Common myeloid progenitor, CD34-positive (primary cell): ENCODE results near the gene CLN6.

ENCODE experiments used
- CTCF ChIA-PET: fragments of 350-600 bp; sonication (Branson Sonifier 250); formaldehyde crosslinking; loops from one replicate; lab custom pipeline; 2021; ENCODE audit warnings: antibody characterized with exemption; lab: Charles Lee
- POLR2A ChIA-PET: fragments of 350-600 bp; sonication (Branson Sonifier 250); formaldehyde crosslinking; loops from one replicate; lab custom pipeline; 2021; ENCODE audit warnings: antibody characterized with exemption; lab: Charles Lee
- DNase-seq, 3 donors: peaks; one replicate each; pipeline versions ENCODE4 v3.0.0 to v3.0.0-alpha.2; 2013
- H3K27ac ChIP-seq, 2 experiments: 1 replicate in 1 of 2; 2 replicates in 1 of 2; pipeline ENCODE4 v1.7.0; 2013; ENCODE audit warnings: inconsistent platforms in 2 of 2, low read length in 2 of 2, mild to moderate bottlenecking in 2 of 2, low read depth in 1 of 2, moderate library complexity in 1 of 2; ENCODE audit not compliant: severe bottlenecking in 2 of 2, insufficient read depth in 1 of 2, poor library complexity in 1 of 2
- H3K27me3 ChIP-seq, 5 experiments: replicated peaks in 2 of 5; 1 replicate in 3 of 5; 2 replicates in 2 of 5; pipeline versions ENCODE4 v1.6.1 to v1.7.0; 2013; ENCODE audit warnings: low read length in 4 of 5, mild to moderate bottlenecking in 2 of 5, moderate library complexity in 2 of 5, inconsistent platforms in 1 of 5; ENCODE audit not compliant: insufficient read depth in 5 of 5, control insufficient read depth in 4 of 5
- H3K36me3 ChIP-seq, 4 experiments: 1 replicate in 2 of 4; 2 replicates in 2 of 4; pipeline versions ENCODE4 v1.6.1 to v1.7.0; 2013; ENCODE audit warnings: low read length in 3 of 4, control low read depth in 1 of 4, mild to moderate bottlenecking in 1 of 4; ENCODE audit not compliant: control insufficient read depth in 4 of 4, insufficient read depth in 4 of 4
- H3K4me1 ChIP-seq, 4 experiments: 1 replicate in 3 of 4; 2 replicates in 1 of 4; pipeline versions ENCODE4 v1.6.1 to v1.7.1; 2013; ENCODE audit warnings: low read length in 3 of 4, mild to moderate bottlenecking in 3 of 4, control low read depth in 1 of 4, inconsistent platforms in 1 of 4, moderate library complexity in 1 of 4; ENCODE audit not compliant: control insufficient read depth in 4 of 4, insufficient read depth in 4 of 4; ENCODE audit errors: control extremely low read depth in 1 of 4
- H3K4me3 ChIP-seq, 7 experiments: 1 replicate in 4 of 7; 2 replicates in 3 of 7; pipeline versions ENCODE4 v1.5.1 to v1.7.0; 2013; ENCODE audit warnings: mild to moderate bottlenecking in 7 of 7, low read length in 6 of 7, moderate library complexity in 6 of 7, inconsistent platforms in 2 of 7, low read depth in 2 of 7, control low read depth in 1 of 7; ENCODE audit not compliant: insufficient read depth in 4 of 7, control insufficient read depth in 1 of 7; ENCODE audit errors: extremely low read depth in 1 of 7
- H3K9me3 ChIP-seq, 5 experiments: 1 replicate in 4 of 5; 2 replicates in 1 of 5; pipeline versions ENCODE4 v1.6.1 to v1.7.1; 2013; ENCODE audit warnings: low read length in 4 of 5, mild to moderate bottlenecking in 2 of 5, inconsistent platforms in 1 of 5, low read depth in 1 of 5, moderate library complexity in 1 of 5; ENCODE audit not compliant: control insufficient read depth in 4 of 5, insufficient read depth in 2 of 5; ENCODE audit errors: control extremely low read depth in 1 of 5
- WGBS: methylation state at CpG from one replicate; pipeline ENCODE4 v1.1.5; 2013; ENCODE audit not compliant: insufficient coverage; 5-methylcytosine and 5-hydroxymethylcytosine counted together

Gene CLN6

GRCh38 chr15:68211656-68212320 lies 17.7 kb downstream of the CLN6 start:
- WGBS: 99% methylated on average over 11 of the region's 14 CpGs
- H3K36me3 ChIP-seq: peaks cover 5 to 73% (median 10%) of the 10 kb centered on the region in 4 experiments
- no peak overlapping the region for H3K27ac ChIP-seq
- no peaks in the 10 kb centered on the region for H3K27me3 ChIP-seq
- H3K4me1 ChIP-seq: peaks cover 0 to 37% (median 33%) of the 10 kb centered on the region in 4 experiments
- H3K9me3 ChIP-seq: no peaks in the 10 kb centered on the region
- no peak overlapping the region for H3K4me3 ChIP-seq
- POLR2A ChIA-PET: interaction anchor here (0.5 kb wide), 1 partner anchor 18 kb away, joined by 3 read pairs; no protein-coding TSS in a partner anchor
- no peak for DNase-seq
- CTCF ChIA-PET: interaction anchor here (1.1 to 2.6 kb wide), 7 partner anchors 8 to 71 kb away, joined by 3 to 21 read pairs (median 3); no protein-coding TSS in a partner anchor

- H3K36me3 ChIP-seq: peaks cover 4 to 68% (median 7%) of the 10 kb centered on the region in 4 experiments
- peaks cover 0 to 44% (median 38%) of the 10 kb centered on the region in 4 experiments for H3K4me1 ChIP-seq
- H3K9me3 ChIP-seq: no peaks in the 10 kb centered on the region
- no peaks in the 10 kb centered on the region for H3K27me3 ChIP-seq
- H3K27ac ChIP-seq: no peak overlapping the region
- H3K4me3 ChIP-seq: peak overlapping the region in 1 of 7 experiments; percentile 19
- CTCF ChIA-PET: interaction anchor here (1.1 to 2.6 kb wide), 10 partner anchors 9 to 72 kb away, joined by 3 to 21 read pairs (median 3); no protein-coding TSS in a partner anchor
- DNase-seq: peak in 2 of 3 donors; percentile 67
- WGBS: 73% methylated on average over 16 of the region's 23 CpGs
- POLR2A ChIA-PET: interaction anchor here (0.5 kb wide), 1 partner anchor 17 kb away, joined by 3 read pairs; no protein-coding TSS in a partner anchor
Measured at GRCh38 chr15:68210821-68211655, 18.5 kb downstream of the CLN6 start.

GRCh38 chr15:68210409-68210756 lies 19.1 kb downstream of the CLN6 start:
- Histone ChIP-seq H3K4me1 (peaks cover 0 to 50% (median 44%) of the 10 kb centered on the region in 4 experiments), H3K27ac (no peak overlapping the region), H3K27me3 (no peaks in the 10 kb centered on the region), H3K9me3 (no peaks in the 10 kb centered on the region), H3K36me3 (peaks cover 0 to 64% (median 7%) of the 10 kb centered on the region in 4 experiments), H3K4me3 (peak overlapping the region in 1 of 7 experiments; percentile 19)
- DNase-seq: no peak
- POLR2A ChIA-PET: interaction anchor here (0.6 kb wide), 1 partner anchor 167 kb away, joined by 4 read pairs; no protein-coding TSS in a partner anchor
- CTCF ChIA-PET: interaction anchor here (0.7 to 2.6 kb wide), 8 partner anchors 9 to 425 kb away, joined by 3 to 21 read pairs (median 3); no protein-coding TSS in a partner anchor
- 98% methylated on average over 6 of the region's 9 CpGs for WGBS

- ChIA-PET CTCF (interaction anchor here (0.7 to 2.6 kb wide), 6 partner anchors 10 to 424 kb away, joined by 3 to 21 read pairs (median 4); no protein-coding TSS in a partner anchor), POLR2A (interaction anchor here (0.6 kb wide), 1 partner anchor 167 kb away, joined by 4 read pairs; no protein-coding TSS in a partner anchor)
- Histone ChIP-seq H3K4me3 (no peak overlapping the region), H3K4me1 (peaks cover 2 to 55% (median 49%) of the 10 kb centered on the region in 4 experiments), H3K36me3 (peaks cover 0 to 59% (median 7%) of the 10 kb centered on the region in 4 experiments), H3K27ac (no peak overlapping the region), H3K9me3 (no peaks in the 10 kb centered on the region), H3K27me3 (no peaks in the 10 kb centered on the region)
- peak in 2 of 3 donors; percentile 53 to 65 for DNase-seq
- WGBS: 53% methylated on average over 9 of the region's 13 CpGs
Measured at GRCh38 chr15:68209735-68210408, 19.7 kb downstream of the CLN6 start.

- Histone ChIP-seq H3K36me3 (peaks cover 0 to 54% (median 5%) of the 10 kb centered on the region in 4 experiments), H3K9me3 (no peaks in the 10 kb centered on the region), H3K4me3 (no peak overlapping the region), H3K27ac (no peak overlapping the region), H3K27me3 (no peaks in the 10 kb centered on the region), H3K4me1 (peaks cover 5 to 61% (median 55%) of the 10 kb centered on the region in 4 experiments)
- no peak for DNase-seq
- CTCF ChIA-PET: interaction anchor here (0.9 to 2.1 kb wide), 2 partner anchors 14 to 15 kb away, joined by 5 to 15 read pairs; no protein-coding TSS in a partner anchor
- WGBS: 81% methylated on average over 5 of the region's 7 CpGs
- POLR2A ChIA-PET: no interaction called here
Measured at GRCh38 chr15:68209272-68209671, 20.3 kb downstream of the CLN6 start.

- CTCF ChIA-PET: interaction anchor here (0.8 to 0.9 kb wide), 2 partner anchors 14 to 325 kb away, joined by 3 to 5 read pairs; no protein-coding TSS in a partner anchor
- Histone ChIP-seq H3K4me3 (no peak overlapping the region), H3K36me3 (peaks cover 0 to 54% (median 4%) of the 10 kb centered on the region in 4 experiments), H3K27me3 (no peaks in the 10 kb centered on the region), H3K27ac (no peak overlapping the region), H3K4me1 (peaks cover 5 to 67% (median 60%) of the 10 kb centered on the region in 4 experiments), H3K9me3 (no peaks in the 10 kb centered on the region)
- DNase-seq: no peak
- POLR2A ChIA-PET: no interaction called here
- 32% methylated on average over 8 of the region's 13 CpGs for WGBS
Measured at GRCh38 chr15:68208636-68209240, 20.8 kb downstream of the CLN6 start.
